Prostate gland (tissue), 2 donors: Measurements from ENCODE around the gene SFI1. TPM values are rescaled to one million over a fixed set of nuclear protein-coding genes. Genes with fewer than 3 reads are reported as not detected.
"Not testable (repeated sequence)": the region's sequence is repeated elsewhere in the genome, so short reads cannot be mapped to it uniquely, and the experiment has no call there.

Experiments used
- DNase-seq: peaks from one replicate; pipeline ENCODE4 v3.0.0-alpha.2; 2019; ENCODE audit warnings: low spot score
- H3K27ac ChIP-seq, 2 donors: fragments of 200-600 bp; sonication (generic); 2 replicates each; pipeline ENCODE4 v1.5.1; 2017 to 2019
- H3K27me3 ChIP-seq: fragments of 200-600 bp; sonication (generic); replicated peaks from 2 replicates; pipeline ENCODE4 v1.5.1; 2019; ENCODE audit not compliant: insufficient read depth
- H3K36me3 ChIP-seq, 2 donors: fragments of 200-600 bp; sonication (generic); 1 replicate in 1 of 2; 2 replicates in 1 of 2; pipeline versions ENCODE4 v1.5.1 to v1.8.1; 2017 to 2019
- H3K4me1 ChIP-seq: fragments of 200-600 bp; sonication (generic); replicated peaks from 2 replicates; pipeline ENCODE4 v1.5.1; 2019
- H3K4me3 ChIP-seq, 2 donors: fragments of 200-600 bp; sonication (generic); 2 replicates each; pipeline ENCODE4 v1.5.1; 2017 to 2019
- H3K9me3 ChIP-seq: fragments of 200-600 bp; sonication (generic); 2 replicates; pipeline ENCODE4 v1.5.1; 2017
- POLR2A ChIP-seq: fragments of 450-650 bp; IDR thresholded peaks from one replicate; pipeline ENCODE4 v1.6.1; 2016; ENCODE audit warnings: antibody characterized with exemption, mild to moderate bottlenecking
- POLR2AphosphoS5 ChIP-seq: sonication (generic); formaldehyde crosslinking; IDR thresholded peaks from one replicate; pipeline ENCODE4 v1.6.1; 2017; ENCODE audit warnings: antibody characterized with exemption
- WGBS: methylation state at CpG from one replicate; pipeline ENCODE4 v1.1.5; 2018; 5-methylcytosine and 5-hydroxymethylcytosine counted together
- intact Hi-C: fragments of 100-400 bp; cut with DNase I; formaldehyde crosslinking; loops from one replicate; pipeline ENCODE4 v1.14.2; 2022
- total RNA-seq, 2 donors: library from RNA; depleted of rRNA; stranded (reverse); fragments of >200 nt; gene quantifications; one replicate each; pipeline ENCODE4 v1.1.0, GENCODE V29; 2016
- TF ChIP-seq, protein P1 (sequence below), 4 experiments: fragments of 200-600 bp in 2 of 4; fragments of 450-650 bp in 2 of 4; sonication (generic) in 2 of 4; IDR thresholded peaks; 1 replicate in 3 of 4; 2 replicates in 1 of 4; pipeline ENCODE4 v1.5.1; 2016 to 2019; ENCODE audit warnings: antibody characterized with exemption in 4 of 4, mild to moderate bottlenecking in 2 of 4, moderate library complexity in 2 of 4

SFI1 gene
- total RNA-seq, 2 donors from 2014 or later = 21.5 to 68.8 TPM

DNA sequence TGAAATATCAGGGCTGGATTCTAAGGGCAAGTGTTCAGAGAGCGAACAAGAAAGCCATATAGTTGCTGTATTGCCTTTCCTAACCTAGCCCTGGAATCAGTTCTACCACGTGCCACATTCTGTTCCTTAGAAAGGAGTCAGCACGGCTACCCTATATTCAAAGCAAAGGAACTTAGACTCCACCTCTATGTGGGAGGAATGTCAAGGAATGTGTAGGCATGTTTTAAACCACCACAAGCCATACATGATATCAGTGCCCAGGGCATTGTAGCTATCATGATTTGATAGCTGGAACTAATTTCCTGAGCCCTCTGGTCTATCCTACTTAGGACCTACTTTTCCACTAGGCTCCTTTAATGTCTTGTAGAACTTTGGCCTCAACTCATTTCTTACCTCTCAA lies 4.2 kb upstream of the SFI1 start:
- DNase-seq = no peak
- Histone ChIP-seq H3K9me3 (no peaks in the 10 kb centered on the region), H3K4me3 (no peak overlapping the region), H3K36me3 (no peaks in the 10 kb centered on the region), H3K4me1 (peaks cover 12% of the 10 kb centered on the region), H3K27ac (no peak overlapping the region), H3K27me3 (no peaks in the 10 kb centered on the region)
- intact Hi-C loops = no loop called here
- TF ChIP-seq POLR2AphosphoS5 (no peak), POLR2A (no peak)
- TF ChIP-seq, protein P1, sequence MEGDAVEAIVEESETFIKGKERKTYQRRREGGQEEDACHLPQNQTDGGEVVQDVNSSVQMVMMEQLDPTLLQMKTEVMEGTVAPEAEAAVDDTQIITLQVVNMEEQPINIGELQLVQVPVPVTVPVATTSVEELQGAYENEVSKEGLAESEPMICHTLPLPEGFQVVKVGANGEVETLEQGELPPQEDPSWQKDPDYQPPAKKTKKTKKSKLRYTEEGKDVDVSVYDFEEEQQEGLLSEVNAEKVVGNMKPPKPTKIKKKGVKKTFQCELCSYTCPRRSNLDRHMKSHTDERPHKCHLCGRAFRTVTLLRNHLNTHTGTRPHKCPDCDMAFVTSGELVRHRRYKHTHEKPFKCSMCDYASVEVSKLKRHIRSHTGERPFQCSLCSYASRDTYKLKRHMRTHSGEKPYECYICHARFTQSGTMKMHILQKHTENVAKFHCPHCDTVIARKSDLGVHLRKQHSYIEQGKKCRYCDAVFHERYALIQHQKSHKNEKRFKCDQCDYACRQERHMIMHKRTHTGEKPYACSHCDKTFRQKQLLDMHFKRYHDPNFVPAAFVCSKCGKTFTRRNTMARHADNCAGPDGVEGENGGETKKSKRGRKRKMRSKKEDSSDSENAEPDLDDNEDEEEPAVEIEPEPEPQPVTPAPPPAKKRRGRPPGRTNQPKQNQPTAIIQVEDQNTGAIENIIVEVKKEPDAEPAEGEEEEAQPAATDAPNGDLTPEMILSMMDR (IDR thresholded peaks at IDR 0.05) = no peak
- WGBS = 86% methylated on average over 3 of the region's 3 CpGs

DNA sequence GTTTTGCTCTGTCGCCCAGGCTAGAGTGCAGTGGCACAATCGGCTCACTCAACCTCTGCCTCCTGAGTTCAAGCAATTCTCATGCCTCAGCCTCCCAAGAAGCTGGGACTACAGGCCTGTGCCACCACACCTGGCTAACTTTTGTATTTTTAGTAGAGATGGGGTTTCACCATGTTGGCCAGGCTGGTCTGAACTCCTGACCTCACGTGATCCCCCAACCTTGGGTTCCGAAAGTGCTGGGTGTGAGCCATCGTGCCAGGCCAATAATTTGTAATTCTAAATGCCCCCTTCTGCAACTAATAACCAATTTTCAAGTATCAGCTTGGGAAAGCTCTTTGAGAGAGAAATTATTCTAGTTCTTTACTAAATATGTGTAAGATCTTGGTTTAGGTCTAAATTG lies 3.0 kb upstream of the SFI1 start:
- H3K4me1 ChIP-seq = peaks cover 10% of the 10 kb centered on the region
- 89% methylated on average over 5 of the region's 5 CpGs for WGBS
- H3K9me3 ChIP-seq, H3K27me3 ChIP-seq, H3K36me3 ChIP-seq, H3K27ac ChIP-seq, DNase-seq, intact Hi-C loops, H3K4me3 ChIP-seq: not testable (repeated sequence)

GRCh38 chr22:31495343-31495742 lies 993 bp upstream of the SFI1 start:
- no peaks in the 10 kb centered on the region for H3K9me3 ChIP-seq
- no peaks in the 10 kb centered on the region for H3K36me3 ChIP-seq
- intact Hi-C loops = no loop called here
- H3K4me3 ChIP-seq = peak overlapping the region in 1 of 2 donors; percentile 70
- H3K27me3 ChIP-seq = no peaks in the 10 kb centered on the region
- DNase-seq = no peak
- peaks cover 6% of the 10 kb centered on the region for H3K4me1 ChIP-seq
- 67% methylated on average over 15 of the region's 15 CpGs for WGBS
- TF ChIP-seq, protein P1 (IDR thresholded peaks at IDR 0.05) = no peak
- no peak for TF ChIP-seq POLR2AphosphoS5
- peak overlapping the region in 1 of 2 donors; percentile 80 for H3K27ac ChIP-seq

GRCh38 chr22:31496735-31497146 lies 405 bp downstream of the SFI1 start:
- H3K4me1 ChIP-seq = no peaks in the 10 kb centered on the region
- intact Hi-C loops = no loop called here
- H3K27me3 ChIP-seq = no peaks in the 10 kb centered on the region
- WGBS = 0% methylated on average over 26 of the region's 30 CpGs
- TF ChIP-seq POLR2AphosphoS5 = no peak
- no peak for TF ChIP-seq POLR2A
- TF ChIP-seq, protein P1 (IDR thresholded peaks at IDR 0.05) = no peak
- no peaks in the 10 kb centered on the region for H3K36me3 ChIP-seq
- no peak for DNase-seq
- H3K4me3 ChIP-seq = peak overlapping the region; percentile 70 to 85
- H3K9me3 ChIP-seq = no peaks in the 10 kb centered on the region
- peak overlapping the region; percentile 78 to 80 for H3K27ac ChIP-seq

GRCh38 chr22:31497148-31497938 lies 1.0 kb downstream of the SFI1 start:
- TF ChIP-seq POLR2AphosphoS5 (no peak), POLR2A (no peak)
- TF ChIP-seq, protein P1 (IDR thresholded peaks at IDR 0.05) = no peak
- WGBS = 85% methylated on average over 10 of the region's 10 CpGs
- Histone ChIP-seq H3K36me3 (no peaks in the 10 kb centered on the region), H3K9me3 (no peaks in the 10 kb centered on the region), H3K4me1 (no peaks in the 10 kb centered on the region), H3K4me3 (peak overlapping the region; percentile 70 to 85), H3K27ac (peak overlapping the region in 1 of 2 donors; percentile 78), H3K27me3 (no peaks in the 10 kb centered on the region)
- DNase-seq = no peak
- intact Hi-C loops = no loop called here
